ENCODE data around the gene EIF5A2.
"Not testable (repeated sequence)": the region's sequence is repeated elsewhere in the genome, so short reads cannot be mapped to it uniquely, and the experiment has no call there.

EIF5A2 gene

GRCh38 chr3:170896781-170897180 is 11.7 kb downstream of the EIF5A2 start:
- no peak for DNase-seq (ENCODE audit: low spot score)

- not testable (repeated sequence) for DNase-seq (ENCODE audit: low spot score)
Observed at GRCh38 chr3:170896333-170896732, 12.1 kb downstream of the EIF5A2 start.

- DNase-seq (ENCODE audit: low spot score): no peak
Observed at GRCh38 chr3:170893895-170894294, 14.5 kb downstream of the EIF5A2 start.

- no peak for DNase-seq (ENCODE audit: low spot score)
Observed at GRCh38 chr3:170889630-170890029, 18.8 kb downstream of the EIF5A2 start.

GRCh38 chr3:170889132-170889531 is 19.3 kb downstream of the EIF5A2 start:
- no peak for DNase-seq (ENCODE audit: low spot score)

GRCh38 chr3:170884109-170884930 is 24.1 kb downstream of the EIF5A2 start:
- not testable (repeated sequence) for DNase-seq (ENCODE audit: low spot score)

- DNase-seq (ENCODE audit: low spot score): not testable (repeated sequence)
Observed at GRCh38 chr3:170878688-170879087, 29.7 kb downstream of the EIF5A2 start.

- DNase-seq (ENCODE audit: low spot score): not testable (repeated sequence)
Observed at GRCh38 chr3:170877311-170877710, 31.1 kb downstream of the EIF5A2 start.

GRCh38 chr3:170876537-170876936 is 31.9 kb downstream of the EIF5A2 start:
- DNase-seq (ENCODE audit: low spot score): no peak

GRCh38 chr3:170869645-170870593 is 38.5 kb downstream of the EIF5A2 start, which contains the start of gene RPL22L1:
Gene RPL22L1, minus strand, starts transcription at chr3:170870195. Its CDS starts 28 bp downstream, at chr3:170870167.
- peak; percentile 86 for DNase-seq (ENCODE audit: low spot score)

- DNase-seq (ENCODE audit: low spot score): peak; percentile 4
Observed at GRCh38 chr3:170869239-170869590, 39.2 kb downstream of the EIF5A2 start.

GRCh38 chr3:170868577-170869238 is 39.7 kb downstream of the EIF5A2 start:
- DNase-seq (ENCODE audit: low spot score): no peak

- peak; percentile 40 for DNase-seq (ENCODE audit: low spot score)
Observed at GRCh38 chr3:170867143-170867937, 41.1 kb downstream of the EIF5A2 start.

GRCh38 chr3:170866499-170866898 is 41.9 kb downstream of the EIF5A2 start:
- DNase-seq (ENCODE audit: low spot score): no peak

- no peak for DNase-seq (ENCODE audit: low spot score)
Observed at GRCh38 chr3:170865209-170866094, 43.0 kb downstream of the EIF5A2 start.

- no peak for DNase-seq (ENCODE audit: low spot score)
Observed at GRCh38 chr3:170864525-170865208, 43.8 kb downstream of the EIF5A2 start.

- no peak for DNase-seq (ENCODE audit: low spot score)
Observed at GRCh38 chr3:170863816-170864215, 44.6 kb downstream of the EIF5A2 start.

GRCh38 chr3:170862618-170863374 is 45.6 kb downstream of the EIF5A2 start:
- DNase-seq (ENCODE audit: low spot score): no peak

- DNase-seq (ENCODE audit: low spot score): no peak
Observed at GRCh38 chr3:170858599-170858998, 49.8 kb downstream of the EIF5A2 start.

Data from germinal center (tissue), 1 donor.